Activated CD4-positive, alpha-beta T cell treated with anti-CD3 and anti-CD28 coated beads, Interleukin-2, amount 10 ng/mL, durations not matched to agents 24 days and 14 days (primary cell): Measurements from ENCODE around the gene SND1. TPM values are rescaled to one million over a fixed set of nuclear protein-coding genes. Genes with fewer than 3 reads are reported as not detected.
A peak's percentile ranks its signal among the peaks of the same experiment; 100 is the strongest.

Source experiments
- DNase-seq: peaks from one replicate; pipeline ENCODE4 v3.0.0; 2022
- H3K27ac Mint-ChIP-seq: one replicate; pipeline ENCODE4 v1.8.0; 2022; ENCODE audit warnings: mild to moderate bottlenecking, mixed read lengths
- H3K27me3 Mint-ChIP-seq: one replicate; pipeline ENCODE4 v1.8.0; 2022; ENCODE audit warnings: mixed read lengths
- H3K36me3 Mint-ChIP-seq: one replicate; pipeline ENCODE4 v1.8.0; 2022; ENCODE audit warnings: low read depth, mild to moderate bottlenecking, mixed read lengths
- H3K4me1 Mint-ChIP-seq: one replicate; pipeline ENCODE4 v1.8.0; 2021; ENCODE audit warnings: mixed read lengths
- H3K4me3 Mint-ChIP-seq: one replicate; pipeline ENCODE4 v1.8.0; 2022; ENCODE audit warnings: mild to moderate bottlenecking, moderate library complexity, mixed read lengths
- H3K9me3 Mint-ChIP-seq: one replicate; pipeline ENCODE4 v1.8.0; 2021; ENCODE audit warnings: mixed read lengths
- intact Hi-C: fragments of 100-400 bp; cut with micrococcal nuclease; formaldehyde crosslinking; loops from one replicate; pipeline ENCODE4 v1.15.1; 2023
- total RNA-seq: library from RNA; stranded (reverse); gene quantifications from 2 replicates; pipeline ENCODE4 v1.2.3, GENCODE V29; 2022

Gene SND1
- 275 and 295 TPM in 2 replicates for total RNA-seq

DNA sequence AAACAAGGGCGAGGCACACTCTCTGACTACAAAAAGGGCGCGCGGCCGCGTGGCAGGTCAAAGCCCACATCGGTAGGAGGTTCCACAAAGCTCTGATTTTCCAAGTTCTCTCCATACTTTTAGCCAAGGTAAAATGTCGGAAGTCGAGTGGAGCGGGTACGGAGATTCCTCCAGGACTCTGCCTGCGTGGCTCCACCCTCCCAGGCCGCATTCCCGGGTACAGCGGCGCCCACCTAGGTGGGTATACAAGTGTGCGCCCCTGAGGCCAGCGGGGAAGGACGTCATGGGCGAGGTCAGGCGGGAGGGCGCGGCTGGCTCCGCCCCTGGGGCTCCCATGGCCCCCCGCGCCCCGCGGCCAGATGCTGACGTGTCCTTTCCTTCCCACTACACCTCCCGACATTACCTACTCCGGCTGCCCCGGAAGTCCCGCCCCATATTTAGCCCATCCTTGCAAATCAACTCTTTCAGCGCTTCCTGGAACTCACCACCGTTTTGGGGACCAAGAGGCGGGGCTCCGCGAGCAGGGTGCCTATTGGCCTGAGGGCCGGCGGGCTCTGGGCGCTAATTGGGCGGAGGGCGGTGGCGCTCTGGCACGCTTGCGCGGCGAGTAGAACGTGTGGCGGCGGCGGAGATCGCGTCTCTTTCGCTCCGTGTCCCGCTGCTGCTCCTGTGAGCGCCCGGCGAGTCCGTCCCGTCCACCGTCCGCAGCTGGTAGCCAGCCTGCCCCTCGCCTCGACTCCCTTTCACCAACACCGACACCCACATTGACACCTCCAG lies at the start of gene SND1:
SND1 (plus strand) TSS at position 639 of the 777 bp plus-strand sequence. CDS start 180 bp downstream, outside the sequence.
- peak within 1 kb of the TSS; percentile 99 for H3K4me3 Mint-ChIP-seq
- peaks cover 26% of the 10 kb centered on the region for H3K36me3 Mint-ChIP-seq
- H3K27ac Mint-ChIP-seq = peak within 1 kb of the TSS; percentile 97
- peaks cover 6% of the 10 kb centered on the region for H3K27me3 Mint-ChIP-seq
- intact Hi-C loops = loop anchor here (1.0 to 10.0 kb wide), 3 partner anchors 63 to 803 kb away; partner anchors contain the start of genes ARF5, HILPDA and ZNF800
- H3K9me3 Mint-ChIP-seq = no peaks in the 10 kb centered on the region
- peaks cover 31% of the 10 kb centered on the region for H3K4me1 Mint-ChIP-seq
- peak; percentile 100 for DNase-seq

DNA sequence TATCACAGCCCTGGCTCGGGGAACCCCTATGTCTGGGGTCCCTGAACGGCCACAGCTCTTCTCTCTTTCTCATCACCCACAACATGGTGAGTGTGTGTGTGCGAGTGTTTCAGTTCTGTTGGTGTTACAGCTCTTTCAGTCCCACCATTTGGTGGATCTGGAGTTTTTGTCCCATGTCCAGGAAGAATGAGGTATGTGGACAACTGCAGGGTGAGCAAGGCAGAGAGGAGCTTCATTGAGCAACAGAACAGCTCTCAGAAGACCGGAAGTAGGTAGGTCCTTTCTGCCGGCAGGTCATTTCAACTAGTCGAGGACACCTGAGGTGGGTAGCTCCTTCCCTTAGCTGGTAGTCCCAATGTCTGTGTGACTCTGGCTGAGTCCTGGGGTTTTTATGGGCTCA lies 43.5 kb upstream of the SND1 start:
- intact Hi-C loops = no loop called here
- H3K9me3 Mint-ChIP-seq = peaks cover 5% of the 10 kb centered on the region
- no peaks in the 10 kb centered on the region for H3K27me3 Mint-ChIP-seq
- no peak overlapping the region for H3K27ac Mint-ChIP-seq
- no peaks in the 10 kb centered on the region for H3K36me3 Mint-ChIP-seq
- H3K4me1 Mint-ChIP-seq = no peaks in the 10 kb centered on the region
- H3K4me3 Mint-ChIP-seq = no peak overlapping the region
- no peak for DNase-seq

DNA sequence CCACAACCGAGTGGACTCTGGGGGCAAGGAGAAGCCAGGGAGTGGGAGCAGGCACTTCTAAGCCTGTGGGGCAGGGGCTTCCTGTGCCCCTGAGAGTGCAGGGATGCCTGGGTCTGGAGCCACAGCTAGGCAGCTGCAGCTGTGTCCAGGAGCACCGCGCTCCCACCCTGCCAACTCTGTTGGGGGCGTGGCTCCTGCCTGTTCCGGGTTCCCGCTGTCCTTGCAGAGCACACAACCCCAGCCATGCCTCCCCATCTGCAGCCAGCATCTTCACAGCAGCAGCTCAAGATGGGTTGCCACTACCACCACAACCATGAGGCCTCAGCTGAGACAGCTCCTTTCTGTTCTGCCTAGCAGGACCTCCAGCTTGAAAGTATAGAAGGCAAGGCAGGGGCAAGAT lies 42.7 kb upstream of the SND1 start:
- no peaks in the 10 kb centered on the region for H3K36me3 Mint-ChIP-seq
- no peaks in the 10 kb centered on the region for H3K4me1 Mint-ChIP-seq
- H3K27ac Mint-ChIP-seq = no peak overlapping the region
- no peaks in the 10 kb centered on the region for H3K27me3 Mint-ChIP-seq
- intact Hi-C loops = no loop called here
- H3K9me3 Mint-ChIP-seq = peaks cover 5% of the 10 kb centered on the region
- no peak overlapping the region for H3K4me3 Mint-ChIP-seq
- no peak for DNase-seq

DNA sequence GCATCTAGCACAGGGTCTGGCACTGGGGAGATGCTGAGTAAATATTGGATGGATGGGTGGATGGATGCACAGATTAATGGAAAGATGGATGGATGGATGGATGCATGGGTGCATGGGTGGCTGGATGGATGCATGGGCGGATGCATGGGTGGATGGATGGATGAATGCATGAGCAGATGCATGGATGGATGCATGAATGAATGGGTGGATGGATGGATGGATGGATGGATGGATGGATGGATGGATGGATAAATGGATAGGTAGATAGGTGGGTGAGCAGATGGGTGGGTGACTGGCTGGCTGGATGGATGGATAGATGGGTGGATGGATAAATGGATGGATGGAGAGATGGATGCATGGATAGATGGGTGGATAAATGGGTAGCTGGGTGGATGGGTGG lies 39.7 kb upstream of the SND1 start:
- Mint-ChIP-seq H3K27ac (no peak overlapping the region), H3K9me3 (peaks cover 5% of the 10 kb centered on the region), H3K4me1 (no peaks in the 10 kb centered on the region), H3K36me3 (no peaks in the 10 kb centered on the region), H3K27me3 (peaks cover 5% of the 10 kb centered on the region), H3K4me3 (no peak overlapping the region)
- intact Hi-C loops = no loop called here
- no peak for DNase-seq

DNA sequence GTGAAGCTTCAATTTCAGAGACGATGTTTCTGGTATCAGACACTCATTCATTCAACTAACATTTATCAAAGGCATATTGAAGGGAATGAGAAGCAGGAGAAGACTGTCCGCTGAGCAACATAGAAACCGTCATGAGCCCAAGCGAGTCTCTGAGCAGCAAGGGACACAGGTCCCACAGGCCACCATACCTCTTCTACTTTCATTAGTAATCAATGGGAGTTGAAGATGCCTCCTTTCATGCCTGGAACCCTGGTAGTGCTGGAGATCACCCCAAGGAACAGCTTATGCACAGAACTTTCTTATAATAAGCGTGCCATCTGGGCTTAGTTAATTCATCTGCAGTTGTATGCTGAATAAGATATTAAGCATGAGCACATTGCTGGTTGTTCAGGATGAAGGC lies 35.3 kb upstream of the SND1 start:
- H3K27ac Mint-ChIP-seq = no peak overlapping the region
- H3K36me3 Mint-ChIP-seq = no peaks in the 10 kb centered on the region
- intact Hi-C loops = no loop called here
- no peaks in the 10 kb centered on the region for H3K4me1 Mint-ChIP-seq
- H3K27me3 Mint-ChIP-seq = peaks cover 41% of the 10 kb centered on the region
- H3K4me3 Mint-ChIP-seq = no peak overlapping the region
- peaks cover 5% of the 10 kb centered on the region for H3K9me3 Mint-ChIP-seq
- no peak for DNase-seq

DNA sequence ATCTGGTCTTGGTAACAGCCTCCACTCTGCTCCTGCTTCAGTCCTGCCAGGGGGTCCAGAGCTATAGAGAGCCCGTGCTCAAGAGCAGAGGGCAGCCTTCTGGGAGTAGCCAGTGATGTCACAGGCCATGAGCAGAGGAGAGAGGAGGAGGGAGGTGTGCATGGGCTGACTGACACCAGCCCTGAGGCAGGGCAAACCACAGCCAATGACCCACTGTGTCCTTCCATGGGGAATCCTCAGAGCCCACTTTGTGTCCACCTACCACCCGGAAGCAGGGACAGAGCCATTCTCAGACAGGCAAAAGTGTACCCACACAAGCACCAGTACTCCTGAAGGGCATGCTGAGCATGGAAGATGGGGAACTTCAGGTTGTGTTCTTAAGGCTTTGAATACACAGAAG lies 34.0 kb upstream of the SND1 start, which contains the start of gene PAX4:
PAX4 (minus strand) TSS at position 101 of the 400 bp plus-strand sequence. CDS start 2,214 bp downstream, outside the sequence.
- peaks cover 45% of the 10 kb centered on the region for H3K27me3 Mint-ChIP-seq
- intact Hi-C loops = no loop called here

DNA sequence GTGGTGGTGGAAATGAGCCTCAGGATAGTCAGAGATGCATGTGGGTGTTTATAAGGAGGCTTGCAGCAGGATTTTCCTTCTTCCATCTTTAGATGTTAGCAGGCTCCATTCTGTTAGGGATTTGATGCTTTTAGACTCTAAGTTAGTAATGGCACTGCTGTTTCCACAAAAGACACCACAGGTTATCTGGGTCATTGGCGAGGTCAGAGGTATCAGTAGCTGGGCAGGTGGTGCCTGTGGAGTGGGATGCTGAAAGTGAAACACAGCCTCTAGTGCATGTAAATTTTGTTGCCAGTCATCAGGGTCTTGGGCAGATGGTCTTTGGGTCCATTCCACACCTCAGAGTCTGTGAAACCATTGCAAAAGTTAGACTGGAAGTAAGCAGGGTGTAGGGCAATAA lies 33.2 kb upstream of the SND1 start:
- DNase-seq = no peak
- no peak overlapping the region for H3K27ac Mint-ChIP-seq
- no peak overlapping the region for H3K4me3 Mint-ChIP-seq
- no peaks in the 10 kb centered on the region for H3K36me3 Mint-ChIP-seq
- peaks cover 50% of the 10 kb centered on the region for H3K27me3 Mint-ChIP-seq
- H3K4me1 Mint-ChIP-seq = no peaks in the 10 kb centered on the region
- intact Hi-C loops = no loop called here
- no peaks in the 10 kb centered on the region for H3K9me3 Mint-ChIP-seq

More for the DNA sequence above, 34.0 kb upstream of the SND1 start, which contains the start of gene PAX4:
- DNase-seq = no peak
- Mint-ChIP-seq H3K9me3 (no peaks in the 10 kb centered on the region), H3K36me3 (no peaks in the 10 kb centered on the region), H3K4me1 (no peaks in the 10 kb centered on the region), H3K4me3 (no peak within 1 kb of the TSS), H3K27ac (no peak within 1 kb of the TSS)

DNA sequence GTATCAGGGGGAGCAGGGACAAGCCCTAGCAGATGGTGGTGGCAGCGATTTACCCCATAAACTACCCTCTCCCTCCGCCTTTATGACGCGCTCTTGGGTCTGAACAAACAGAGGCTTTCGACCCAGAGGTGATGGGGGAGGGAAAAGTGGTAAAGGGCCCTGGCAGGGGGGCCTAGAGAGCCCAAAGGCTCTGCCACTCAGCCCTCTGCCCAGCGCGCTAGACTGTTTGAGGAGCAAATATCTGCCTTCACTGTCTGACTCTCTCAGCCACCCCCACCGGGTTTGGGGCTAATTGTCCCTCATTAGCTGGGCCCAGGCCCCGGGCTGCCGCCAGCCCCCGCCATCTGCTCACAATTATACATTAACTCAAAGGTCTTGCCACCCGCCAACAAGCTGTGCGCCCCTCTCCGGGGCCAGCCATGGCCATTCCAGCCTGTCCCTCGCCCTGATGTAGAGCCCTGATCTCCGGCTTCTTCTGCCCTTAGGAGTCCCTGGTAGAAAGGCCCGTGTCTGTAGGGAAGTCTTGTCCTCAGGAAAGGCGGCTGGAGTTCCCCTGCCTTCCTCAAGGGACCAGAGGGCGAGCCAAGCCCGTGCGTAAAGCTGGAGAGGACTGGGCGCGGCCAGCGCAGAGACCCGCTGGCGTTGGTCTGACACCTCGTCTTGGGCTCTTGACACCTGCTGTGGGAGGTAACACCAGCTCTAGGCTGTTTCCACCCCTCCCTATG lies 32.2 kb upstream of the SND1 start:
- peaks cover 58% of the 10 kb centered on the region for H3K27me3 Mint-ChIP-seq
- no peaks in the 10 kb centered on the region for H3K36me3 Mint-ChIP-seq
- H3K4me3 Mint-ChIP-seq = no peak overlapping the region
- no peaks in the 10 kb centered on the region for H3K9me3 Mint-ChIP-seq
- no peaks in the 10 kb centered on the region for H3K4me1 Mint-ChIP-seq
- intact Hi-C loops = no loop called here
- H3K27ac Mint-ChIP-seq = no peak overlapping the region
- no peak for DNase-seq

DNA sequence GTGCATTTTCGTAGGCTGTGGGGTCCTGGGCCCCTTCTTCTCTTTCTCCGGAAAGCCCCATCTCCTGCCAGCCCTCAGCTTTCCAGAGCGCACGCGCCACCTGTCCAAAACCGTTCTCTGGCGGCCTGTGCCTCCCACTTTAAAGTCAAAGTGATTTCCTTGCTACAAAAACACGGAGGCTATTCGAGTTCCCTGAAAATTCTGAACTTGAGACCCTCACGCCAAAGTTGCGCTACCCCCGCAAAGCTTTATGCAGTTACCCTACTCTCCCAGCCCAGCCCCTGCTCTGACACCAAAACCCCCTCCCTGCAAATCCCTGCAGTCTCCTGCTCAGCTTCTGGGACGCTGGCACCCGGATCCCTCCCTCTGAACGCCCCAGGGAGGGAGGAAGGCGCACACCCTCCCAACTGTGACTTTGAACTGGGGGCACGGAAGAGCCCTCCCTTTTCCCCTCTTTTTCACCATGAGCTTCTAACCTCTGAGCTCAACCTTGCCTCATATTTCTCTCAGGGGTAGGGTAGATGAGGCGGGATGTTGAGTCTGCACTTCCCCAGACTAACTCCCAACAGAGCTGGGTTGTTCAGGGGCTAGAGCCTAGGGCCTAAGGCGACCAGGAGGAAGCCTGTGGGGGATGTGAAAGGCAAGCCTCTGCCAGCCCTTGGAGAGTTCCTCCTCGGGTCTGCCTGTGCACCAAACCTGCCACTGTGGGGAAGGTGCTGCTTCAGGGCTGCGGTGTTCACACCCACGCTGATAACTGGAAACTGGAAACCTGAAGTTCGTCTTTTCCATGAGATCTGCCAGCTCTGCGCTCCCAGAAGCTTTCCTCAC lies 31.4 kb upstream of the SND1 start:
- H3K27me3 Mint-ChIP-seq = peaks cover 61% of the 10 kb centered on the region

DNA sequence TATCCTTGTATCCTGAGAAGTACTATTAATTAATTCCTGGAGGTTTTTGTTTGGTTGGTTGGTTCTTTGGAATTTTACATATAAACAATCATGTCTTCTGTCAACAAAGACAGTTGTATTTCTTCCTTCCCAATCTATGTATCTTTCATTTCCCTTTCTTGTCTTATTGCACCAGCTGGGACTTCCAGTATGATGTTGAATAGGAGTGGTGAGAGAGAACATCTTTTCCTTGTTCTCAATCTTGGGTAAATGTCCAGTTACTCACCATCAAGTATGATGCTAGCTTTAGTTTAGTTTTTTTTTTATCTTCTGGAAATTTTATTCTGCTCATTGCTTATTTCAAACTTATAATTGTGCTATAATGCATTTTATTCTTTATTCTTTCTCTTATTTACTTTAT lies 26.7 kb upstream of the SND1 start:
- Mint-ChIP-seq H3K27me3 (peaks cover 49% of the 10 kb centered on the region), H3K27ac (no peak overlapping the region), H3K4me1 (no peaks in the 10 kb centered on the region), H3K9me3 (no peaks in the 10 kb centered on the region), H3K4me3 (no peak overlapping the region), H3K36me3 (no peaks in the 10 kb centered on the region)
- no peak for DNase-seq
- intact Hi-C loops = no loop called here

More for the DNA sequence above, 31.4 kb upstream of the SND1 start:
- Mint-ChIP-seq H3K4me1 (no peaks in the 10 kb centered on the region), H3K36me3 (no peaks in the 10 kb centered on the region), H3K9me3 (no peaks in the 10 kb centered on the region), H3K4me3 (no peak overlapping the region), H3K27ac (no peak overlapping the region)
- intact Hi-C loops = no loop called here
- no peak for DNase-seq

DNA sequence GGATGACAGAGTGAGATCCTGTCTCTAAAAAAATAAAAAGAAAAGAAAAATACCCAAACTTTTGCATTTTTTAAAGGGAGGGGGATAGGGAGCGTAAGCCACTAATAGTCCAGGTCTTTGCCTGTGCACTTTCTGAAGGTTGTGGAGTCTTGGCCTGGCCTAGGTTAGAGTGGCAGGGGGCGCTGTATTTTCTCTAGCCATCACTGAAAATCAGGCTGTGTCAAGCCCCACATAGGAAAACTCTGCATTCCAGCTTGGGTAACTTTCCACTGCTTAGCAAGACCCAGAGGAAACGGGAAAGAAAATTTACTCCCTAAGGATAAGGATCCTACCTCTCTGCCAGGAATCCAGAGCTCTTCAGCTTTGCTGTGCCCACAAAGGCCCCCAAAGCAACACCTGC lies 23.5 kb upstream of the SND1 start:
- DNase-seq = no peak
- Mint-ChIP-seq H3K4me3 (no peak overlapping the region), H3K27ac (no peak overlapping the region), H3K27me3 (peaks cover 35% of the 10 kb centered on the region), H3K9me3 (no peaks in the 10 kb centered on the region), H3K4me1 (no peaks in the 10 kb centered on the region), H3K36me3 (no peaks in the 10 kb centered on the region)
- intact Hi-C loops = no loop called here

DNA sequence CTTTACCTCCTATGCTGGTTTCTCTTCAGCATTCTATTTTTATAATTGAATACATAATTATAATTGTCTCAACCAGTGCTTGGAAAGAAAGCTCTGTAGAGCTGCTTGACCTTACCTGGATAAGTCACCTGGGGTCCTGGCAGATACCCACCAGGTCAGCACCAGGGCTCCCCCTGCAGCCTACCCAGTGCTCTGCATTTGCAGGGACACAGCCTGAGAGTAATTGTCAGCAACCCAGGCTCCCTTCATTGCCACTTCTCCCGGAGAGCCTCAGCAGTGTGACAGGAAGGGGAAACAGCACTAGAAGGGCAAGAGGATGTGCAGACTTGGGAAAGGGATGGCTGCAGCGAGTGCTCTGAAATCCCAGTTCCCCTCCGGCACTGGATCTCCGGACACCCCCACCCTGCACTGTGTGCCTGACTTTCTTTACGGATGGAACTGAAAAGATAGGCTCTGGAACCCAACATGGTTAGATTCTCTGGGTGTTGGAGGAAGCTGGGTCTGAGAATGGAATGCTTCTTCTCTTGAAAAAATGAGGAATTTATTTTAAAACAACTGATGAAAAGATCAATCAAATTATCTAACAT lies 22.6 kb upstream of the SND1 start:
- H3K27me3 Mint-ChIP-seq = peaks cover 31% of the 10 kb centered on the region
- no peaks in the 10 kb centered on the region for H3K9me3 Mint-ChIP-seq
- intact Hi-C loops = no loop called here
- no peaks in the 10 kb centered on the region for H3K4me1 Mint-ChIP-seq
- no peak overlapping the region for H3K27ac Mint-ChIP-seq
- H3K4me3 Mint-ChIP-seq = no peak overlapping the region
- H3K36me3 Mint-ChIP-seq = no peaks in the 10 kb centered on the region
- peak; percentile 73 for DNase-seq

DNA sequence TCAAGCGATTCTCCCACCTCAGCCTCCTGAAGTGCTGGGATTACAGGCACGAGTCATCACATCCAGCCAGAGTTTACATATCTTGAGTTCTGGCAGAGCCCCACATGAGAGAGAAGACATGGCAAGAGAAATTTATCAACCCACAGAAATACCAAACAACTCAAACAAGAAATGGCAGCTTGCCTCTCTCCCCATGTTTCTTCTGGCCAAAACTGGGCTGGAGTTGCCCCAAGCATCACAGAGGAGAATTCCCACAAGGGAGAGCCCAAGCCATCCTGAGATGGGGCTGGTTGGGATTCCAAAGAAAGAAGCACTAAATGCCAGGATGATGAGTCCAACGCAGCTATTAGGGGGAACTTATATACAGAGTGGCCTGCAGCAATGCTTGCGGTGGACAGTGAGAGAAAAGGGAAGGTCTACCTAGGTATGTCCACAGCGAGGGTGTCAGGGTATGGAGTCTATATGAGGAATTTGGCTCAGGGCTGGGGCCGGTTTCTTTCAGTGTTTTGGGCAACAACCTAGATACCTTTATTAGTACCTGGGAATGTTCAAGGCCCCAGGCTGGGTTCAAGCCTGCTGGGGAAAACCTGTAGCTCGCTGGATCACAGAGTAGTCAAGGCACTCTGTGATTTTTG lies 19.6 kb upstream of the SND1 start:
- no peaks in the 10 kb centered on the region for H3K9me3 Mint-ChIP-seq
- peaks cover 26% of the 10 kb centered on the region for H3K27me3 Mint-ChIP-seq
- DNase-seq = no peak
- H3K4me1 Mint-ChIP-seq = peaks cover 4% of the 10 kb centered on the region
- intact Hi-C loops = no loop called here
- no peak overlapping the region for H3K27ac Mint-ChIP-seq
- H3K4me3 Mint-ChIP-seq = no peak overlapping the region
- H3K36me3 Mint-ChIP-seq = no peaks in the 10 kb centered on the region
